Ovary (tissue), 9 donors: Measurements from ENCODE around the gene ANKUB1. TPM values are rescaled to one million over a fixed set of nuclear protein-coding genes. Genes with fewer than 3 reads are reported as not detected.

ENCODE experiments used
- DNase-seq, 5 donors: peaks; one replicate each; pipeline ENCODE4 v3.0.0-alpha.2; 2019 to 2020
- H3K27ac ChIP-seq, 2 donors: fragments of 200-600 bp; one replicate each; pipeline versions ENCODE4 v1.5.1 to v1.8.0; 2019 to 2022
- H3K27me3 ChIP-seq: fragments of 200-600 bp; one replicate; pipeline ENCODE4 v1.8.0; 2022
- H3K36me3 ChIP-seq: fragments of 200-600 bp; sonication (generic); one replicate; pipeline ENCODE4 v1.5.1; 2019
- H3K4me1 ChIP-seq: one replicate; pipeline ENCODE4 v1.8.1; 2013; ENCODE audit warnings: mild to moderate bottlenecking, moderate library complexity; ENCODE audit not compliant: insufficient read depth
- H3K4me3 ChIP-seq: fragments of 200-600 bp; sonication (generic); one replicate; pipeline ENCODE4 v1.5.1; 2017
- H3K9me3 ChIP-seq, 2 donors: fragments of 200-600 bp in 1 of 2; sonication (generic) in 1 of 2; one replicate each; pipeline versions ENCODE4 v1.5.1 to v1.8.1; 2013 to 2019; ENCODE audit warnings: mild to moderate bottlenecking in 1 of 2, moderate library complexity in 1 of 2
- CTCF ChIP-seq, 3 donors: fragments of 450-650 bp in 2 of 3; fragments of 200-600 bp in 1 of 3; IDR thresholded peaks; one replicate each; pipeline versions ENCODE4 v1.5.1 to v1.8.0; 2016 to 2022; ENCODE audit warnings: antibody characterized with exemption in 3 of 3, mild to moderate bottlenecking in 1 of 3
- EP300 ChIP-seq: sonication (generic); formaldehyde crosslinking; IDR thresholded peaks from one replicate; pipeline ENCODE4 v1.6.1; 2017; ENCODE audit warnings: antibody characterized with exemption
- POLR2A ChIP-seq: fragments of 450-650 bp; IDR thresholded peaks from one replicate; pipeline ENCODE4 v1.6.1; 2017; ENCODE audit warnings: antibody characterized with exemption, mild to moderate bottlenecking, moderate library complexity
- WGBS, 3 donors: extraction: QIAGEN DNeasy Blood & Tissue Kit in 1 of 3; methylation state at CpG; one replicate each; pipeline versions ENCODE4 v1.1.5 to v1.1.7; 2013 to 2017; 5-methylcytosine and 5-hydroxymethylcytosine counted together
- intact Hi-C, 4 donors: fragments of 100-400 bp; cut with DNase I; formaldehyde crosslinking; loops; one replicate each; pipeline versions ENCODE4 v1.11.0 to v1.15.1; 2022 to 2023
- polyA plus RNA-seq, 2 donors: library from polyadenylated mRNA; stranded (reverse); fragments of 200-250 nt in 1 of 2; fragments of 350-450 nt in 1 of 2; fragmentation: Illumina TruSeq in 1 of 2; extraction: RNeasy Lipid Tissue Mini Kit (QIAGEN cat#74804) in 1 of 2; gene quantifications; one replicate each; pipeline ENCODE4 v1.2.3, GENCODE V29; 2013 to 2014
- total RNA-seq, 7 donors: library from RNA; depleted of rRNA in 2 of 7; stranded (reverse); fragments of >200 nt in 2 of 7; fragmentation: NEBNext Ultra II Directional in 3 of 7; extraction: Animal tissue kit (Norgen Biotek cat#: 25700) in 3 of 7; gene quantifications; one replicate each; pipeline versions ENCODE4 v1.1.0 to v1.2.4, GENCODE V29; 2016 to 2023
- donor health status: DM: no; HTN: no; CAD: no; lungs with moderate emphysema.
- donor health status: DM: no; HTN: no; CAD: no.
- donor health status: Bipolar disorder and iron deficiency.
- donor health status: DM: yes; HTN: yes; CAD: no.
- donor health status: DM: no; HTN: no; CAD: no.
- donor health status: DM: yes; HTN: yes; CAD: no.

The ANKUB1 gene
- total and polyA plus RNA-seq, 9 donors, result 0.10 to 3.8 (median 0.48) TPM; not detected in 4

GRCh38 chr3:149781741-149782140, 10.6 kb downstream of the ANKUB1 start:
- TF ChIP-seq POLR2A (no peak), EP300 (no peak), CTCF (IDR thresholded peaks at IDR 0.05) (no peak)
- Histone ChIP-seq H3K9me3 (no peaks in the 10 kb centered on the region), H3K36me3 (no peaks in the 10 kb centered on the region), H3K27ac (no peak overlapping the region), H3K27me3 (no peaks in the 10 kb centered on the region), H3K4me1 (no peaks in the 10 kb centered on the region), H3K4me3 (no peak overlapping the region)
- DNase-seq, result no peak
- intact Hi-C loops, result no loop called here
- 83 to 95% (median 84%) methylated on average over 3 of the region's 3 CpGs for WGBS, 3 donors

- WGBS, 3 donors, result 59 to 77% (median 70%) methylated on average over 4 of the region's 4 CpGs
- no peaks in the 10 kb centered on the region for H3K4me1 ChIP-seq
- no peak for DNase-seq
- intact Hi-C loops, result no loop called here
- no peaks in the 10 kb centered on the region for H3K27me3 ChIP-seq
- no peak for TF ChIP-seq EP300
- no peak for TF ChIP-seq POLR2A
- H3K9me3 ChIP-seq, result no peaks in the 10 kb centered on the region
- no peaks in the 10 kb centered on the region for H3K36me3 ChIP-seq
- no peak overlapping the region for H3K27ac ChIP-seq
- H3K4me3 ChIP-seq, result no peak overlapping the region
These were observed 11.1 kb downstream of the ANKUB1 start for GRCh38 chr3:149781211-149781610.

- Histone ChIP-seq H3K36me3 (no peaks in the 10 kb centered on the region), H3K4me3 (no peak overlapping the region), H3K4me1 (no peaks in the 10 kb centered on the region), H3K27ac (no peak overlapping the region), H3K27me3 (no peaks in the 10 kb centered on the region), H3K9me3 (no peaks in the 10 kb centered on the region)
- 70 to 83% (median 70%) methylated on average over 2 of the region's 2 CpGs for WGBS, 3 donors
- intact Hi-C loops, result no loop called here
- TF ChIP-seq EP300, result no peak
- TF ChIP-seq POLR2A, result no peak
- no peak for TF ChIP-seq CTCF (IDR thresholded peaks at IDR 0.05)
- DNase-seq, result no peak
These were observed 14.7 kb downstream of the ANKUB1 start for GRCh38 chr3:149777414-149778214.

GRCh38 chr3:149776170-149776569, 16.2 kb downstream of the ANKUB1 start:
- TF ChIP-seq CTCF (IDR thresholded peaks at IDR 0.05) (no peak), POLR2A (no peak), EP300 (no peak)
- intact Hi-C loops, result no loop called here
- H3K4me3 ChIP-seq, result no peak overlapping the region
- H3K27ac ChIP-seq, result no peak overlapping the region
- DNase-seq, result no peak
- H3K9me3 ChIP-seq, result no peaks in the 10 kb centered on the region
- H3K27me3 ChIP-seq, result no peaks in the 10 kb centered on the region
- H3K4me1 ChIP-seq, result no peaks in the 10 kb centered on the region
- no peaks in the 10 kb centered on the region for H3K36me3 ChIP-seq
- 41 to 65% (median 48%) methylated on average over 1 of the region's 1 CpG for WGBS, 3 donors

- intact Hi-C loops, result no loop called here
- no peak for DNase-seq
- TF ChIP-seq POLR2A (no peak), EP300 (no peak), CTCF (IDR thresholded peaks at IDR 0.05) (no peak)
- Histone ChIP-seq H3K27ac (no peak overlapping the region), H3K4me3 (no peak overlapping the region), H3K36me3 (no peaks in the 10 kb centered on the region), H3K27me3 (no peaks in the 10 kb centered on the region), H3K4me1 (no peaks in the 10 kb centered on the region), H3K9me3 (no peaks in the 10 kb centered on the region)
- WGBS, 3 donors, result 71 to 85% (median 80%) methylated on average over 2 of the region's 2 CpGs
These were observed 19.5 kb downstream of the ANKUB1 start for GRCh38 chr3:149772861-149773260.
